ENCODE data around the gene RNF215.
A peak's percentile ranks its signal among the peaks of the same experiment; 100 is the strongest.

- TF ChIP-seq POLR2AphosphoS5 (IDR thresholded peaks at IDR 0.05) (peak; percentile 88 to 99 (median 98)), CTCF (IDR thresholded peaks at IDR 0.05) (no peak), POLR2A (IDR thresholded peaks at IDR 0.05) (peak; percentile 79)
Observed at GRCh38 chr22:30356449-30357235, 30.6 kb downstream of the RNF215 start, which contains the start of the genes CCDC157 and SF3A1.

All from breast epithelium (tissue), 3 donors.